PC-9 (cell line): Measurements from ENCODE around the gene SMYD2. TPM values are rescaled to one million over a fixed set of nuclear protein-coding genes. Genes with fewer than 3 reads are reported as not detected.

ENCODE experiments used
- BruUV-seq: library from RNA; stranded (reverse); fragments of 400-500 nt; replicated peaks from 2 replicates; lab custom pipeline; 2021; lab: Mats Ljungman, UMichigan
- CTCF ChIA-PET: fragments of 300-600 bp; sonication (Branson Sonifier 250); formaldehyde crosslinking; loops from one replicate; lab custom pipeline; 2022; ENCODE audit warnings: antibody characterized with exemption; lab: Charles Lee
- POLR2A ChIA-PET: fragments of 300-600 bp; sonication (Branson Sonifier 250); formaldehyde crosslinking; loops from one replicate; lab custom pipeline; 2022; ENCODE audit warnings: antibody characterized with exemption; ENCODE audit not compliant: unreplicated experiment; lab: Charles Lee
- DNase-seq, 2 experiments: peaks; one replicate each; pipeline versions ENCODE4 v3.0.0 to v3.0.0-alpha.2; 2015 to 2022; ENCODE audit warnings: mixed read lengths in 1 of 2
- H2AFZ ChIP-seq: fragments of 200-600 bp; sonication (generic); 2 replicates; pipeline ENCODE4 v1.8.1; 2017; ENCODE audit warnings: antibody characterized with exemption
- H3F3A ChIP-seq: fragments of 200-600 bp; sonication (generic); 2 replicates; pipeline ENCODE4 v1.8.1; 2017; ENCODE audit warnings: antibody characterized with exemption, mild to moderate bottlenecking, low read depth; ENCODE audit not compliant: insufficient read depth
- H3K27ac ChIP-seq: fragments of 200-600 bp; sonication (generic); 2 replicates; pipeline ENCODE4 v1.6.1; 2016; ENCODE audit warnings: mixed run types
- H3K27me3 ChIP-seq: fragments of 200-600 bp; sonication (generic); 2 replicates; pipeline ENCODE4 v1.6.1; 2016; ENCODE audit warnings: low read depth, mixed run types; ENCODE audit not compliant: insufficient read depth
- H3K36me3 ChIP-seq: fragments of 200-600 bp; sonication (generic); 2 replicates; pipeline ENCODE4 v1.6.1; 2016; ENCODE audit warnings: low read depth, mixed run types
- H3K4me1 ChIP-seq: fragments of 200-600 bp; sonication (generic); replicated peaks from 2 replicates; pipeline ENCODE4 v1.6.1; 2016; ENCODE audit warnings: mixed run types; ENCODE audit not compliant: insufficient read depth
- H3K4me2 ChIP-seq: fragments of 200-600 bp; sonication (generic); 2 replicates; pipeline ENCODE4 v1.6.1; 2017; ENCODE audit warnings: mixed run types
- H3K4me3 ChIP-seq: fragments of 200-600 bp; sonication (generic); 2 replicates; pipeline ENCODE4 v1.6.1; 2016; ENCODE audit warnings: mixed run types
- H3K79me2 ChIP-seq: fragments of 200-600 bp; sonication (generic); 2 replicates; pipeline ENCODE4 v1.6.1; 2017; ENCODE audit warnings: low read depth, mixed run types
- H3K9me2 ChIP-seq: fragments of 200-600 bp; sonication (generic); 2 replicates; pipeline ENCODE4 v1.8.1; 2017; ENCODE audit warnings: mild to moderate bottlenecking; ENCODE audit not compliant: insufficient read depth
- H3K9me3 ChIP-seq: fragments of 200-600 bp; sonication (generic); 2 replicates; pipeline ENCODE4 v1.8.1; 2016; ENCODE audit warnings: low read depth; ENCODE audit not compliant: insufficient read depth
- H4K20me1 ChIP-seq: fragments of 200-600 bp; sonication (generic); 2 replicates; pipeline ENCODE4 v1.8.1; 2017; ENCODE audit not compliant: insufficient read depth
- CTCF ChIP-seq: fragments of 200-600 bp; sonication (generic); conservative IDR thresholded peaks from 2 replicates; pipeline ENCODE4 v1.6.1; 2017; ENCODE audit warnings: mixed run types, antibody characterized with exemption, mild to moderate bottlenecking, moderate library complexity
- EZH2 ChIP-seq: fragments of 200-600 bp; sonication (generic); IDR thresholded peaks from 2 replicates; pipeline ENCODE4 v1.8.0; 2017; ENCODE audit warnings: antibody characterized with exemption, low read depth
- intact Hi-C: fragments of 100-400 bp; cut with micrococcal nuclease; formaldehyde crosslinking; loops from one replicate; pipeline ENCODE4 v1.10.0; 2022; ENCODE audit not compliant: unreplicated experiment
- total RNA-seq: library from RNA; stranded (reverse); gene quantifications from 2 replicates; pipeline ENCODE4 v1.2.3, GENCODE V29; 2021

SMYD2 gene
- total RNA-seq, 1 experiment from 2014 or later: 36.4 TPM

GRCh38 chr1:214372092-214372491, 91.1 kb downstream of the SMYD2 start:
- Histone ChIP-seq H3K36me3 (no peaks in the 10 kb centered on the region; the same call in 1 of the 2 replicates), H3F3A (no peaks in the 10 kb centered on the region), H3K27me3 (no peaks in the 10 kb centered on the region), H3K4me1 (no peaks in the 10 kb centered on the region), H3K4me2 (no peak overlapping the region), H3K79me2 (no peaks in the 10 kb centered on the region), H3K4me3 (no peak overlapping the region), H3K9me2 (no peaks in the 10 kb centered on the region), H2AFZ (no peak overlapping the region), H4K20me1 (no peaks in the 10 kb centered on the region), H3K27ac (no peak overlapping the region), H3K9me3 (no peaks in the 10 kb centered on the region)
- DNase-seq: no peak
- intact Hi-C loops: no loop called here
- no peak for TF ChIP-seq CTCF
- no peak for TF ChIP-seq EZH2
- CTCF ChIA-PET: no interaction called here
- POLR2A ChIA-PET: interaction anchor here (0.6 to 0.7 kb wide), 2 partner anchors 177 to 1859 kb away, joined by 5 to 6 read pairs; no protein-coding TSS in a partner anchor
- no TSS peak for BruUV-seq

GRCh38 chr1:214377485-214377884, 96.5 kb downstream of the SMYD2 start:
- ChIA-PET POLR2A (interaction anchor here (0.6 kb wide), 1 partner anchor 175 kb away, joined by 4 read pairs; no protein-coding TSS in a partner anchor), CTCF (no interaction called here)
- DNase-seq: no peak
- Histone ChIP-seq H3K36me3 (no peaks in the 10 kb centered on the region; the same call in none of the 2 replicates), H3F3A (peaks cover 12% of the 10 kb centered on the region; the same call in 1 of the 2 replicates), H3K9me3 (no peaks in the 10 kb centered on the region; the same call in 1 of the 2 replicates), H3K79me2 (no peaks in the 10 kb centered on the region), H3K27ac (no peak overlapping the region), H3K9me2 (no peaks in the 10 kb centered on the region), H2AFZ (no peak overlapping the region), H4K20me1 (no peaks in the 10 kb centered on the region), H3K4me3 (no peak overlapping the region), H3K4me1 (peaks cover 26% of the 10 kb centered on the region), H3K4me2 (no peak overlapping the region), H3K27me3 (no peaks in the 10 kb centered on the region)
- BruUV-seq: no TSS peak
- intact Hi-C loops: loop anchor here (1.0 kb wide), 1 partner anchor 175 kb away; no protein-coding TSS in a partner anchor
- TF ChIP-seq EZH2 (no peak), CTCF (no peak)

GRCh38 chr1:214377886-214378285, 96.9 kb downstream of the SMYD2 start:
- no peaks in the 10 kb centered on the region for H3K27me3 ChIP-seq
- BruUV-seq: no TSS peak
- no peak overlapping the region for H3K4me2 ChIP-seq
- no peaks in the 10 kb centered on the region; the same call in 1 of the 2 replicates for H3K9me3 ChIP-seq
- no peaks in the 10 kb centered on the region for H3K79me2 ChIP-seq
- peaks cover 26% of the 10 kb centered on the region for H3K4me1 ChIP-seq
- intact Hi-C loops: loop anchor here (1.0 to 2.0 kb wide), 2 partner anchors 129 to 174 kb away; no protein-coding TSS in a partner anchor
- ChIA-PET CTCF (no interaction called here), POLR2A (interaction anchor here (0.6 to 1.2 kb wide), 3 partner anchors 77 to 174 kb away, joined by 4 to 10 read pairs (median 6); no protein-coding TSS in a partner anchor)
- no peaks in the 10 kb centered on the region for H4K20me1 ChIP-seq
- H2AFZ ChIP-seq: no peak overlapping the region
- H3F3A ChIP-seq: peaks cover 12% of the 10 kb centered on the region; the same call in 1 of the 2 replicates
- H3K36me3 ChIP-seq: no peaks in the 10 kb centered on the region; the same call in none of the 2 replicates
- DNase-seq: peak in 1 of 2 experiments; percentile 83
- no peak overlapping the region for H3K4me3 ChIP-seq
- H3K9me2 ChIP-seq: no peaks in the 10 kb centered on the region
- TF ChIP-seq CTCF: no peak
- no peak for TF ChIP-seq EZH2
- no peak overlapping the region for H3K27ac ChIP-seq
